Measurements from ENCODE around the gene C19orf73. TPM values are rescaled to one million over a fixed set of nuclear protein-coding genes. Genes with fewer than 3 reads are reported as not detected.
"Not testable (repeated sequence)": the region's sequence is repeated elsewhere in the genome, so short reads cannot be mapped to it uniquely, and the experiment has no call there.

Gene C19orf73
- total RNA-seq, 6 donors from 2014 or later, result 0.89 to 7.9 (median 2.3) TPM; not detected in 1

DNA sequence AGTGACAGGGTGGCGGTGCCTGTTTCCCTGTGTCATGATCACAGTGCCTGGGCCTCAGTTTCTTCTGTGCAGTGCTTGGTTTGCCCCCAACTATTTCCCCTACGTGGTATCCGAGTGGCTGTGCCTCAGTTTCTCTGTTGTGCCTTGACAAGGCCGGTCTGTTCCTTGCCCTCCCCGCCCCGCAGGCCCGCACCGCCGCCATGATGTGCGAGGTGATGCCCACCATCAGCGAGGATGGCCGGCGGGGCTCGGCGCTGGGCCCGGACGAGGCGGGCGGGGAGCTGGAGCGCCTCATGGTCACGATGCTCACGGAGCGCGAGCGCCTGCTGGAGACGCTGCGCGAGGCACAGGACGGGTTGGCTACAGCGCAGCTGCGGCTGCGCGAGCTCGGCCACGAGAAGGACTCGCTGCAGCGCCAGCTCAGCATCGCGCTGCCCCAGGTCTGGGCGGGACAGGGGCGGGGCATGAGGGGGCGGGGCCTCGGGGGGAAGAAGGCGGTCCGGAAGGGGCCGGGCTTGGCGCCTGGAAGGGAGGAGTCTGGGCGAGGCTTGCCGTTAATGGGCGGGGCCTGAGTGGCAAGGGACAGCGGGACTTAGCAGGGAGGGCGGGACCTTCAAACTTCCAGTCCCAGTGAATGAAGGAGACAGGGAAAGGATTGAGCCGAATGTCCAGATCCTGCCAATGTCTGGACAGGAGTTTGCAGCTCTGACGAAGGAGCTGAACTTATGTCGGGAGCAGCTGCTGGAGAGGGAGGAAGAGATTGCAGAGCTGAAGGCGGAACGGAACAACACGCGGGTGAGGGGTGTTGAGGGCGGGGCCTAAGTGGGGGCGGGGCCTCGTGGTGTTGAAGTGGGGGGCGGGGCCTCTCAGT is 9.0 kb upstream of the C19orf73 start:
- ATAC-seq (ENCODE audit: low FRiP score in 2 of 2), result peak; percentile 99
- H3K4me3 ChIP-seq, result peak overlapping the region in 3 of 4 donors; percentile 35 to 45 (median 44)
- peaks cover 6 to 22% (median 14%) of the 10 kb centered on the region in 4 donors for H3K4me1 ChIP-seq
- peak; percentile 96 to 98 for DNase-seq
- no peaks in the 10 kb centered on the region for H3K36me3 ChIP-seq
- H3K27me3 ChIP-seq, result no peaks in the 10 kb centered on the region
- H3K27ac ChIP-seq, result peak overlapping the region in 3 of 4 donors; percentile 28 to 78 (median 66)
- TF ChIP-seq POLR2AphosphoS5 (IDR thresholded peaks at IDR 0.05), result peak in 1 of 2 donors; percentile 51
- no peak for TF ChIP-seq POLR2A (IDR thresholded peaks at IDR 0.05)
- TF ChIP-seq, protein P1, sequence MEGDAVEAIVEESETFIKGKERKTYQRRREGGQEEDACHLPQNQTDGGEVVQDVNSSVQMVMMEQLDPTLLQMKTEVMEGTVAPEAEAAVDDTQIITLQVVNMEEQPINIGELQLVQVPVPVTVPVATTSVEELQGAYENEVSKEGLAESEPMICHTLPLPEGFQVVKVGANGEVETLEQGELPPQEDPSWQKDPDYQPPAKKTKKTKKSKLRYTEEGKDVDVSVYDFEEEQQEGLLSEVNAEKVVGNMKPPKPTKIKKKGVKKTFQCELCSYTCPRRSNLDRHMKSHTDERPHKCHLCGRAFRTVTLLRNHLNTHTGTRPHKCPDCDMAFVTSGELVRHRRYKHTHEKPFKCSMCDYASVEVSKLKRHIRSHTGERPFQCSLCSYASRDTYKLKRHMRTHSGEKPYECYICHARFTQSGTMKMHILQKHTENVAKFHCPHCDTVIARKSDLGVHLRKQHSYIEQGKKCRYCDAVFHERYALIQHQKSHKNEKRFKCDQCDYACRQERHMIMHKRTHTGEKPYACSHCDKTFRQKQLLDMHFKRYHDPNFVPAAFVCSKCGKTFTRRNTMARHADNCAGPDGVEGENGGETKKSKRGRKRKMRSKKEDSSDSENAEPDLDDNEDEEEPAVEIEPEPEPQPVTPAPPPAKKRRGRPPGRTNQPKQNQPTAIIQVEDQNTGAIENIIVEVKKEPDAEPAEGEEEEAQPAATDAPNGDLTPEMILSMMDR (IDR thresholded peaks at IDR 0.05), result peak in 4 of 6 experiments; percentile 42 to 64 (median 59)
- 6% methylated on average over 25 to 34 of the region's 63 CpGs for WGBS, 2 donors
- H3K9me3 ChIP-seq, result no peaks in the 10 kb centered on the region

- 93 to 97% methylated on average over 12 of the region's 12 CpGs for WGBS, 2 donors
Measured at GRCh38 chr19:49127225-49127624, 8.3 kb upstream of the C19orf73 start.

GRCh38 chr19:49126575-49126974 is 7.6 kb upstream of the C19orf73 start:
- DNase-seq (no peak), ATAC-seq (ENCODE audit: low FRiP score in 2 of 2) (no peak)
- Histone ChIP-seq H3K9me3 (no peaks in the 10 kb centered on the region), H3K4me3 (no peak overlapping the region), H3K36me3 (no peaks in the 10 kb centered on the region), H3K27ac (no peak overlapping the region), H3K27me3 (no peaks in the 10 kb centered on the region), H3K4me1 (peaks cover 6 to 21% (median 13%) of the 10 kb centered on the region in 4 donors)
- WGBS, 2 donors, result 75 to 89% methylated on average over 4 of the region's 4 CpGs
- TF ChIP-seq POLR2AphosphoS5 (IDR thresholded peaks at IDR 0.05) (no peak), EP300 (IDR thresholded peaks at IDR 0.05) (no peak), POLR2A (IDR thresholded peaks at IDR 0.05) (no peak)
- TF ChIP-seq, protein P1 (IDR thresholded peaks at IDR 0.05), result no peak

More at GRCh38 chr19:49127225-49127624, 8.3 kb upstream of the C19orf73 start:
- H3K4me1 ChIP-seq, result peaks cover 6 to 21% (median 13%) of the 10 kb centered on the region in 4 donors
- peak overlapping the region in 2 of 4 donors; percentile 44 to 45 for H3K4me3 ChIP-seq
- not testable (repeated sequence) for ATAC-seq (ENCODE audit: low FRiP score in 2 of 2); H3K27ac ChIP-seq; H3K27me3 ChIP-seq; H3K9me3 ChIP-seq; H3K36me3 ChIP-seq
- DNase-seq, result peak in 1 of 2 donors; percentile 46

DNA sequence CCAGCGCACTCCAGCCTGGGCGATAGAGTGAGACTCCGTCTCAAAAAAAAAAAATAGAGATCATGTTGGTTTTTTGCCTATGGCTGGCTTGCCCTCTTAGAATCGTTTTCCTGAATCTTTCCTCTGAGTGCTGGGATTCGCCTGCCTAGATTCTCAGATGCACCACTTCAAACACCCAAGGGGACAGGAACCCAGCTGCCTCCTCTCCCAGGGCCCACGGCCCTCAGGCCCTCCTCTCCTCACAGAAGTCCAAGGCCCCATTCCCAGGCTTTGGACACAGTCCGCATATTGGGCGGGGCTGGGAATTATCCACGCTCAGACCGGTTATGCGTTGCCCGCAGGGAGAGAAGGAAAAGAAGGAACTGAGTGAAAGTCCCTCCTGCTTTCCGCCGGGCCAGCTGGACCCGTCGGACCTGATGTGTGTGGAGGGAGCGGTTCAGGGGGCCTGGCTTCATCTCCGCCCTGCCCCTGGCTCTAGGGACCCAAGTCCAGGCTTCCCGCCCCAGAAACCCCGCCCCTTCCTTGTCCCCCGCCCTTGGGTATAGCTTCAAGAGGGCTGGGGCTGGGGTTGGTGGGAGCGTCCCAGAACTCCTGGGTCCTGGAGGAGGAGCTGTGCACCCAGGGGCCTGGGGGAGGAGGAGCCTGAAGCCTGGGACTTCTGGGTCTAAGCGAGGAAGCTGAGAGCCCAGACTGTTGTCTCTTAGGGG is 6.2 kb upstream of the C19orf73 start:
- Histone ChIP-seq H3K27ac (no peak overlapping the region), H3K9me3 (no peaks in the 10 kb centered on the region), H3K36me3 (no peaks in the 10 kb centered on the region), H3K4me3 (no peak overlapping the region), H3K27me3 (no peaks in the 10 kb centered on the region), H3K4me1 (peaks cover 8 to 25% (median 16%) of the 10 kb centered on the region in 4 donors)
- TF ChIP-seq EP300 (IDR thresholded peaks at IDR 0.05), result no peak
- TF ChIP-seq POLR2A (IDR thresholded peaks at IDR 0.05), result no peak
- TF ChIP-seq, protein P1 (IDR thresholded peaks at IDR 0.05), result no peak
- no peak for TF ChIP-seq POLR2AphosphoS5 (IDR thresholded peaks at IDR 0.05)
- ATAC-seq (ENCODE audit: low FRiP score in 2 of 2), result no peak
- 43 to 57% methylated on average over 21 to 22 of the region's 23 CpGs for WGBS, 2 donors
- no peak for DNase-seq

DNA sequence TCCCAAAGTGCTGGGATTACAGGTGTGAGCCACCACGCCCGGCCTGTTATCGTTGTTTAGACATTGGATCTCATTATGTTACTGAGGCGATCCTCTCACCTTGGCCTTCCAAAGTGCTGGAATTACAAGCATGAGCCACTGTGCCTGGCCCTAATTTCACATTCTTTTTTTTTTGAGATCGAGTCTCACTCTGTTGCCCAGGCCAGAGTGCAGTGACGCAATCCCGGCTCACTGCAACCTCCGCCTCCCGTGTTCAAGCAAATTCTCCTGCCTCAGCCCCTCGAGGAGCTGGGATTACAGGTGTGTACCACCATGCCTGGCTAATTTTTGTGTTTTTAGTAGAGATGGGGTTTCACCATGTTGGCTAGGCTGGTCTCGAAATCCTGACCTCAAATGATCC is 4.3 kb upstream of the C19orf73 start:
- WGBS, 2 donors, result 87% methylated on average over 11 of the region's 11 CpGs
- not testable (repeated sequence) for H3K27ac ChIP-seq; H3K9me3 ChIP-seq; H3K36me3 ChIP-seq; ATAC-seq (ENCODE audit: low FRiP score in 2 of 2); H3K4me3 ChIP-seq; H3K27me3 ChIP-seq; DNase-seq
- H3K4me1 ChIP-seq, result peaks cover 12 to 29% (median 24%) of the 10 kb centered on the region in 4 donors

- not testable (repeated sequence) for H3K36me3 ChIP-seq; ATAC-seq (ENCODE audit: low FRiP score in 2 of 2); H3K4me3 ChIP-seq; H3K9me3 ChIP-seq; H3K27me3 ChIP-seq; H3K27ac ChIP-seq; DNase-seq
- WGBS, 2 donors, result 75 to 79% methylated on average over 10 of the region's 10 CpGs
- H3K4me1 ChIP-seq, result peaks cover 22 to 29% (median 25%) of the 10 kb centered on the region in 4 donors
Measured at GRCh38 chr19:49121841-49122240, 2.9 kb upstream of the C19orf73 start.
